ENCODE results near the gene LIPG. TPM values are rescaled to one million over a fixed set of nuclear protein-coding genes. Genes with fewer than 3 reads are reported as not detected.
A peak's percentile ranks its signal among the peaks of the same experiment; 100 is the strongest.

The LIPG gene
- total RNA-seq, 1 experiment from 2014 or later, result 86.7 TPM

DNA sequence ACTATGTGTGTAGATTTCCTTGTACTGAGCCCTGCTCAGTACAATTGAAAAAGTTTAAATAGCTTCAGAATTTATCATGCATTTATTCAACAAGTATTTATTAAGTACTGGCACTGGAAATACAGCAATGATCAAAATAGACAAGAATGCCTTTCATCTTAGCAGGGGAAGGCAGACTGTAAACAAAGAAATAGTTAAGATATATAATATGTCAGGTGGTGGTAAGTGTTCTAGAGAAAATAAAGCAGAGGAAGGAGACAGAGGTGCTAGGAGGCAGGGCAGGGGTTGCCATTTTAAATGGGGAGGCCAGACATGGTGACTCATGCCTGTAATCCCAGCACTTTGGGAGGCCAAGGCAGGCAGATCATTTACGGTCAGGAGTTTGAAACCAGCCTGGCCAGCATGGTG lies 13.6 kb upstream of the LIPG start:
- intact Hi-C loops (cut with micrococcal nuclease; ENCODE audit: unreplicated experiment), result no loop called here
- no peaks in the 10 kb centered on the region; the same call in 1 of the 2 replicates for H3K4me1 ChIP-seq
- no peaks in the 10 kb centered on the region for H3K27me3 ChIP-seq (replicated peaks; ENCODE audit: control insufficient read depth, insufficient read depth, low read length)
- Mint-ChIP-seq H3K27ac (ENCODE audit: unreplicated experiment) (peak overlapping the region; percentile 78), H3K36me3 (ENCODE audit: insufficient read depth, unreplicated experiment) (peaks cover 3% of the 10 kb centered on the region), H3K9me3 (ENCODE audit: unreplicated experiment) (peaks cover 9% of the 10 kb centered on the region), H3K4me3 (ENCODE audit: unreplicated experiment) (no peak overlapping the region), H3K27me3 (ENCODE audit: insufficient read depth, unreplicated experiment) (no peaks in the 10 kb centered on the region), H3K4me1 (ENCODE audit: low read depth, unreplicated experiment) (no peaks in the 10 kb centered on the region)
- H3K9me3 ChIP-seq, result no peaks in the 10 kb centered on the region
- no TSS peak for BruUV-seq (replicated peaks)
- ChIA-PET CTCF (interaction anchor here (0.6 kb wide), 1 partner anchor 9 kb away, joined by 4 read pairs; no protein-coding TSS in a partner anchor), POLR2A (no interaction called here)
- H3K4me3 ChIP-seq (ENCODE audit: low read depth, low read length), result no peak overlapping the region
- TF ChIP-seq, protein P1, sequence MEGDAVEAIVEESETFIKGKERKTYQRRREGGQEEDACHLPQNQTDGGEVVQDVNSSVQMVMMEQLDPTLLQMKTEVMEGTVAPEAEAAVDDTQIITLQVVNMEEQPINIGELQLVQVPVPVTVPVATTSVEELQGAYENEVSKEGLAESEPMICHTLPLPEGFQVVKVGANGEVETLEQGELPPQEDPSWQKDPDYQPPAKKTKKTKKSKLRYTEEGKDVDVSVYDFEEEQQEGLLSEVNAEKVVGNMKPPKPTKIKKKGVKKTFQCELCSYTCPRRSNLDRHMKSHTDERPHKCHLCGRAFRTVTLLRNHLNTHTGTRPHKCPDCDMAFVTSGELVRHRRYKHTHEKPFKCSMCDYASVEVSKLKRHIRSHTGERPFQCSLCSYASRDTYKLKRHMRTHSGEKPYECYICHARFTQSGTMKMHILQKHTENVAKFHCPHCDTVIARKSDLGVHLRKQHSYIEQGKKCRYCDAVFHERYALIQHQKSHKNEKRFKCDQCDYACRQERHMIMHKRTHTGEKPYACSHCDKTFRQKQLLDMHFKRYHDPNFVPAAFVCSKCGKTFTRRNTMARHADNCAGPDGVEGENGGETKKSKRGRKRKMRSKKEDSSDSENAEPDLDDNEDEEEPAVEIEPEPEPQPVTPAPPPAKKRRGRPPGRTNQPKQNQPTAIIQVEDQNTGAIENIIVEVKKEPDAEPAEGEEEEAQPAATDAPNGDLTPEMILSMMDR (IDR thresholded peaks at IDR 0.05; ENCODE audit: insufficient read depth in 1 of 2, low read depth in 1 of 2, low read length in 1 of 2, severe bottlenecking in 1 of 2, unreplicated experiment in 1 of 2), result no peak
- H3K36me3 ChIP-seq (ENCODE audit: control insufficient read depth, insufficient read depth, low read length), result no peaks in the 10 kb centered on the region
- peak; percentile 10 to 35 for DNase-seq

DNA sequence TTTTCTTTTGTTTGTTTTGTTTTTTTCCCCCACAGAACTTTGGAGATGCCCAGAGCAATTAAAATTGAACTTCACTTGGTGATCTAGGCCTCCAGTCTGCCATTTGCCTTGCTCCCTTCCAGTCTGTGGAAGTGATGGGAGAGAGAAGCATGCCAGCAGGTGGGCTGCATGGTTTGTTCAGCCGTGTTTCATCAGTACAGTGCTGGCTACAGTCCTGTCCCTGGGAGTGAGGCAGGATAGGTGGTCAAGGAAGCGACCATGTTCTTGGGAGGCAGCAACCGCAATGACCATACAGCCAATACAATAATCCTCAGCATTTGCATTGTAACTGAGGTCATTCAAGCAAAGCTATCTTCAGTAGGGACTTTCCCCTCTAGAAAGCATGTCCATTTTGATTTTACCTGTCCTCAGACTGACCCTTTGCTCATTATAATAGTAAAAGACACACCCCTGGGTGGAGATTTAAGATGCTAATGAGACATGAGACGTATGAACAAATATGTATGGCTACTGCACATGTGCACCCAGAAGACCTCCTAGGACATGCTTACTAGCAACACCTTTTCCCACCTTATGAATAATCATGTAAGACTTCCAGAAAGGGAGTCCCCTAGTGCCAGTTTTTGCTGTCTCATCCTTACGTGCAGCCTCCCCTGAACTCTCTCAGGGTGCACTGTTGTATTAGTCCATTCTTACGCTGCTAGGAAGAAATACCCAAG lies 11.1 kb upstream of the LIPG start:
- BruUV-seq (replicated peaks), result no TSS peak
- H3K9me3 Mint-ChIP-seq (ENCODE audit: unreplicated experiment), result peaks cover 9% of the 10 kb centered on the region
- H3K4me3 ChIP-seq (ENCODE audit: low read depth, low read length), result no peak overlapping the region
- no peaks in the 10 kb centered on the region for H3K27me3 ChIP-seq (replicated peaks; ENCODE audit: control insufficient read depth, insufficient read depth, low read length)
- H3K9me3 ChIP-seq, result no peaks in the 10 kb centered on the region
- no peaks in the 10 kb centered on the region for H3K36me3 ChIP-seq (ENCODE audit: control insufficient read depth, insufficient read depth, low read length)
- H3K36me3 Mint-ChIP-seq (ENCODE audit: insufficient read depth, unreplicated experiment), result peaks cover 4% of the 10 kb centered on the region
- TF ChIP-seq, protein P1 (IDR thresholded peaks at IDR 0.05; ENCODE audit: insufficient read depth in 1 of 2, low read depth in 1 of 2, low read length in 1 of 2, severe bottlenecking in 1 of 2, unreplicated experiment in 1 of 2), result no peak
- POLR2A ChIA-PET, result no interaction called here
- DNase-seq, result no peak
- H3K4me3 Mint-ChIP-seq (ENCODE audit: unreplicated experiment), result no peak overlapping the region
- no peak overlapping the region for H3K27ac Mint-ChIP-seq (ENCODE audit: unreplicated experiment)
- intact Hi-C loops (cut with micrococcal nuclease; ENCODE audit: unreplicated experiment), result no loop called here
- CTCF ChIA-PET, result no interaction called here
- H3K27me3 Mint-ChIP-seq (ENCODE audit: insufficient read depth, unreplicated experiment), result no peaks in the 10 kb centered on the region
- no peaks in the 10 kb centered on the region; the same call in 1 of the 2 replicates for H3K4me1 ChIP-seq
- H3K4me1 Mint-ChIP-seq (ENCODE audit: low read depth, unreplicated experiment), result no peaks in the 10 kb centered on the region

DNA sequence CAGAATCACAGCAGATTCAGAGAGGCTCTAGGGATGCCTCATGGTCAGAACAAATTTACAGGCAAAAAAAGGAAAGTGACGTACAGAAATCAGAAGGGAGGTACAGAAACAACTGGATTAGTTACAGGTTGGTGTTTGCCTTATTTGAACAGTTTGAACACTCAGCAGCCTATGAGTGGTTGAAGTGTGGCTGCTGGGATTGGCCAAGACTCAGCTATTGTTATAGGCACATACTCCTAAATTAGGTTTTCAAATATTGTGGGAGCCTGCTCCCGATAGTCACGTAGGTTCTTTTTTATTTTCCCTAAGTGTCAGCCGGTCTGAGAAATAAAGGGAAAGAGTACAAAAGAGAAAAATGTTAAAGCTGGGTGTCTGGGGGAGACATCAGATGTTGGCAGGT lies 8.9 kb upstream of the LIPG start:
- TF ChIP-seq, protein P1 (IDR thresholded peaks at IDR 0.05; ENCODE audit: insufficient read depth in 1 of 2, low read depth in 1 of 2, low read length in 1 of 2, severe bottlenecking in 1 of 2, unreplicated experiment in 1 of 2), result no peak
- no peaks in the 10 kb centered on the region for H3K27me3 Mint-ChIP-seq (ENCODE audit: insufficient read depth, unreplicated experiment)
- no peak overlapping the region for H3K4me3 Mint-ChIP-seq (ENCODE audit: unreplicated experiment)
- no peak overlapping the region for H3K4me3 ChIP-seq (ENCODE audit: low read depth, low read length)
- no peaks in the 10 kb centered on the region for H3K36me3 ChIP-seq (ENCODE audit: control insufficient read depth, insufficient read depth, low read length)
- peaks cover 9% of the 10 kb centered on the region for H3K9me3 Mint-ChIP-seq (ENCODE audit: unreplicated experiment)
- no peaks in the 10 kb centered on the region; the same call in 1 of the 2 replicates for H3K4me1 ChIP-seq
- H3K9me3 ChIP-seq, result no peaks in the 10 kb centered on the region
- no TSS peak for BruUV-seq (replicated peaks)
- intact Hi-C loops (cut with micrococcal nuclease; ENCODE audit: unreplicated experiment), result no loop called here
- H3K27me3 ChIP-seq (replicated peaks; ENCODE audit: control insufficient read depth, insufficient read depth, low read length), result no peaks in the 10 kb centered on the region
- peaks cover 4% of the 10 kb centered on the region for H3K36me3 Mint-ChIP-seq (ENCODE audit: insufficient read depth, unreplicated experiment)
- DNase-seq, result no peak
- H3K4me1 Mint-ChIP-seq (ENCODE audit: low read depth, unreplicated experiment), result no peaks in the 10 kb centered on the region
- ChIA-PET POLR2A (no interaction called here), CTCF (no interaction called here)
- no peak overlapping the region for H3K27ac Mint-ChIP-seq (ENCODE audit: unreplicated experiment)
